NOMO-1 treated with DMSO at 0.1 percent for 48 hours (cell line): ENCODE results near the gene P2RY11.

ENCODE experiments used
- DNase-seq: peaks from one replicate; lab custom pipeline; 2025; ENCODE audit not compliant: unreplicated experiment; lab: John Stamatoyannopoulos, UW

Gene P2RY11, protein sequence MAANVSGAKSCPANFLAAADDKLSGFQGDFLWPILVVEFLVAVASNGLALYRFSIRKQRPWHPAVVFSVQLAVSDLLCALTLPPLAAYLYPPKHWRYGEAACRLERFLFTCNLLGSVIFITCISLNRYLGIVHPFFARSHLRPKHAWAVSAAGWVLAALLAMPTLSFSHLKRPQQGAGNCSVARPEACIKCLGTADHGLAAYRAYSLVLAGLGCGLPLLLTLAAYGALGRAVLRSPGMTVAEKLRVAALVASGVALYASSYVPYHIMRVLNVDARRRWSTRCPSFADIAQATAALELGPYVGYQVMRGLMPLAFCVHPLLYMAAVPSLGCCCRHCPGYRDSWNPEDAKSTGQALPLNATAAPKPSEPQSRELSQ

DNA sequence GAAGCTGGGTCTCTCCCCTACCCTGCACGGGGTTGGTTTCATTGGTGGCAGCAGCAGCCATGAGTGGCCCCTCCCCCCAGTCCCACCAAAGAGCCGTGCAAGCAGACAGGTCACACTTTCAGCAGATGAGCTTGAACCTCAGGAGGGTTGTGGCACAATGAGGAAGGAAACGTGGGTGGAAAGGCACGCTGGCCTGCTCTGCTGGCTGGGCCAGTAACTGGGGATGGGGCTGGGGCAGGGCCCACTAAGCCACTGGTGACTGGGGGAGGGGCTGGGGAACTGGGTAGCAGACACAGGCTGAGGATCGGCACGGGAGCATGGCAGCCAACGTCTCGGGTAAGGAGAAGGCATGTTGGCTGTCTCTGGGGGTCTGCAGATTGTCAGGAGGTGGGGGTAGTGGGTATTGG lies at the start of gene P2RY11:
P2RY11 (plus strand) TSS at position 289 of the 407 bp plus-strand sequence; CDS start at position 318, 29 bp downstream.
- peak; percentile 25 for DNase-seq

DNA sequence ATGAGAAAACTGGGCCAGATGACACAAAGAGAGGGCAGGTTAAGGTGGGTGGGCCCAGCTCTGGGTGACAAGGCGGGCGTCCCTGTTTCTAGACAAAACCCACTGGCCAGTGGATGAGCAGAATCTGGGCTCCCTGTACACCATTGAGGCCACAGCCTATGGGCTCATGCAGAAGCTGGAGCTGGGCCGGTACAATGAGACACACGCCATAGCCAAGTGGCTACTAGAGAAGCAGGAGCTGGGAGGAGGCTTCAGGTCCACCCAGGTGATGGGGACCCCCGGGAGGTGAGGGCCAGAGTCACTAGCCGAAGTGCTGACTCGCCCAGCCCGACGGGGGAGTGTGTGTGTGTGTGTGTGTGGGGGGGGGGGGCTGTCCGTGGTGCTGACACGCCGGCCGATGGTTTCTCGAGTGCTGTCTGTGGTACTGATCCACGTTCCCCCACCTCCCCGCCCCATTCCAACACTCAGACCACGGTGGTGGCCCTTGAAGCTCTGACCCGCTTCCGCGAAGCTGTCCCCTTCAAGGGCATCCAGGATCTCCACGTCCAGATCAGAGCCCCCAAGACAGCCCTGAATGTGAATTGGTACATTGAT lies 49.7 kb upstream of the P2RY11 start:
- DNase-seq: no peak

DNA sequence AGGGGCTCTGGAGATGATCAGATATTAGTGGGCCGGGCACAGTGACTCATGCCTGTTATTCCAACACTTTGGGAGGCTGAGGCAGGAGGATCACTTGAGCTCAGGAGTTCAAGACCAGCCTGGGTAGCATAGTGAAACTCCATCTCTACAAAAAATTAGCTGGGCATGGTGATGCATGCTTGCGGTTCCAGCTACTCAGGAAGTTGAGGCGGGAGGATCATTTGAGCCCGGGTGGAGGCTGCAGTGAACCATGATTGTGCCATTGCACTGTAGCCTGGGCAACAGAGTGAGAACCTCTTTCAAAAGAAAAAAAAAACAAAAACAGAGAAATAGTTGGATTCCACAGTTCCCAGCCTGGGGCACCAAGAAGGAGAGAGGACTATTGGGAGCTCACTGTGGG lies 43.3 kb upstream of the P2RY11 start:
- no peak for DNase-seq

DNA sequence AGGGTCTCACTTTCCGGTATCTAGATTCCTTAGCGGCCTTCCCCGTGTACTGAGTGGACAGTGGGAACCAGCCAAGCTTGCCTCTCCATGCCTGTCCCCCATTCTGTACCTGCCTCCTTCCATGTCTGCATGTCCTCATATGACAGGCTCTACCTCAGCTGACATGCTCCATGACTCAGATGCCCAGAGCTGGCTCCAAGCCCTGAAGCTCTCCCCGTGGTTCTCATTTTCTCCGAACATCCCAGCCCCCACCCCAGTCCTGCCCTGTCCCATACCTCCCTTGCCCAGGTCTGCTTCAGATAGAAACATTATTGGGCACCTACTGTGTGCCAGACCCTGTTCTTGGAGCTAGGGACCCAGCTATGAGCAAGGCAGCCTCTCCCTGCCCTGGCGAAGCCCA lies 42.4 kb upstream of the P2RY11 start:
- no peak for DNase-seq

DNA sequence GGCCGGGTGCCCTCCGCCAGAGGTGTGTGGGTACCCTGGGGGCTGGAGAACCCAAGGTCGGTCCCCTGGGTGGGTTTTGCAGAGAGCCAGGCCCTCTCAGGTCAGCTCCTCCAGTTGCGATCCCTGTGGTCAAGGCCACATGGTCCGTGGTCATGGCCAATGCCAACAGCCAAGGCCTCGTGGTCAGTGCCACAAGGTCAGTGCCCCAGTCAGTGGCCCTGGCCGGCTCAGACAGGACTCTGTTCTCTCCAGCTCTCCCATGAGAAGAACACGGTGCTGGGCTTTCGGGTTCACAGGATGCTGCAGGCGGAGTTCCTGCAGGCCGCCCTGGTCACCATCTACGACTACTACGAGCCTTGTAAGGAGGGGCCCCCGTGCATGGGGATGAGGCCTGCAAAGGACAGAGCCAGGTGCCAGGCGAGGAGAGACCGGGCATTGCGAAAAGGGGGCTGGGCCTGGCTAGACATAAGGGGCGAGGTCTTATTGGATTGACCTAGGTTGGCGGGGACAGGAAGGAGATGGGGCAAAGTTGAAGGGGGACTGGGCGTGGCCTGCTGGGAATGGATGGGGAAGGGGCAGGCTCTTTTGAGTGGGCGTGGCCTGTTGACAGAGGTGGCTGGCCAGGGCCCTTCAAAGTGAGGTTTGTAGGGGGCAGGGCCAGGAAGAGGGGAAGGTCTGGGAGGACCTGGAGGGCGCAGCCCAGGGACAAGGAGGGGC lies 40.6 kb upstream of the P2RY11 start:
- no peak for DNase-seq

DNA sequence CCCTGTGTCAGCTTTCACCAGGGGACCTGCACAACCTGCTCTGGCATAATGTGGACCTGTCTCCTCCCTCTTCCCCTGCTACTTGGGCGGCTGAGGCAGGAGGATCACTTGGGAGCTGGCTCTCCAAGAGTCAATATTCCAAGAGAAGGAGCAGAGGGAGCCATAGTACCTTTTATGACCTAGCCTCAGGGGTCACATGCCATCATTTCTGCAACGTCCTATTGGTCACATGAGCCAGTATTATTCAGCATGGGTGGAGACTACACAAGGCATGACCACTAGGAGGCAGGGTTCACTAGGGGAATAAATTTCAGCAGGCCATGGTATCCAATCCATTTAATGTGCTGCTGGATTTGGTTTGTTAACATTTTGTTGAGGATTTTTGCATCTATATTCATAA lies 37.3 kb upstream of the P2RY11 start:
- peak; percentile 27 for DNase-seq

DNA sequence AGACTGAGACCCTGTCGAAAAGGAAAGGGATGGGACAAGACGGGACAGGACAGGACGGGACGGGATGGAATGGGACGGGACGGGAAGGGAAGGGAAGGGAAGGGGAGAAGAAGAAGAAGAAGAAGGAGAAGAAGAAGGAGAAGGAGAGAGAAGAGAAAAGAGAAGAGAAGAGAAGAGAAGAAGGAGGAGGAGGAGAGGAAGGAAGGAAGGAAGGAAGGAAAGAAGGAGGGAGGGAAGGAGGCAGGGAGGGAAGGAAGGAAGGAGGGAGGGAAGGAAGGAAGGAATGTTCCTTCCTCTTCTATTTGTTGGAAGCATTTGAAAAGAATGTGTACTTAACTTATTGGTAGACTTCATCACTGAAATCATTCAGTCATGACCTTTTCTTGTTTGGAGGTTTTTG lies 35.0 kb upstream of the P2RY11 start:
- no peak for DNase-seq

DNA sequence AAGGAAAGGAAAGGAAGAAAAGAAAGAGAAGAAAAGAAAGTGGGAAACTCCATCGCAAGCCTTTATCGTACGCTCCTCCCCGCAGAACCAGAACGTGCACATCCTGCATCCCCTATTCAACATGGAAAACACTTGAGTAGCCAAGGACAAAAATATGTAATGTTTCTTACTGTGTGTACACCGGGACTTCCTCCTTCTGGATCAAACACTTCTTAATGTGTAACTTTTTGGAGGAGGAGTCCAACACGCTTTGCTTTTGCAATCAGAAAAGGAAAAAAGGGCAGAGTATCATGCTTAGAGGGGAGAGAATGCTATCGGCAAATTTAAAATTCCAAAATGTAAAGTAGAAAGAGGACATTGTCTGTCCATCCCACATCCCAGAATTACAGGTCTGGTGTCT lies 33.2 kb upstream of the P2RY11 start:
- DNase-seq: peak; percentile 17

DNA sequence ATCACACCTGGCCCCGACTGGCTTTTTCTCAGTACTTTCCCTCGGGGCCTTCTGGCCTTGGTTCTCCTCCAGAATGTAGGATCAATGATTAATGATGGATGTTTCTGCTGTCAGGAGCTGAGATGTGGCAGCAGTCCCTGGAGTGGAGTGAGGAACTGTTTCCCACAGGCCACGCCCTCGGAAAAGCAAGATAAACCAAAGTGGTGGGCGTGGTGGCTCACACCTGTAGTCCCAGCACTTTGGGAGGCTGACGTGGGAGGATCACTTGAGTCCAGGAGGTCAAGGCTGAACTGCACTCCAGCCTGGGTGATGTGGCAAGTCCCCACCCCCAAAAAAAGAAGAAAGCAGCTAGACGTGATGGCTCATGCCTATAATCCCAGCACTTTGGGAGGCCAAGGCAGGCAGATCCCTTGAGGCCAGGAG lies 32.5 kb upstream of the P2RY11 start:
- DNase-seq: no peak

DNA sequence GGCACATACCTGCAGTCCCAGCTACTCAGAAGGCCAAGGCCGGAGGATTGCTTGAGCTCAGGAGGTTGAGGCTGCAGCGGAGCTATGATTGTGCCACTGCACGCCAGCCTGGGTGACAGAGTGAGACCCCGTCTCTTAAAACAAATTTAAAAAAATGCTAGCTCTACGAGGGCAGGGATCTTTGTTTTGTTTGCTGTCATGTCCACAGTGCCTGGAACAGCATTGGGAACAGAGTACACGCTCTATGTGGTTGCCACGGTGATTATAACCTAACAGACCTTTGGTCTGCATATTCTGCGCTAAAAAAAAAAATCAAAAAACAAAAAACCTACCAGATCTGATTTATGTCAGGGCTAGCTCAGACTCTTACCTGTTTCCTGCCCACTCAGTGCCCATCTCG lies 27.6 kb upstream of the P2RY11 start:
- no peak for DNase-seq

DNA sequence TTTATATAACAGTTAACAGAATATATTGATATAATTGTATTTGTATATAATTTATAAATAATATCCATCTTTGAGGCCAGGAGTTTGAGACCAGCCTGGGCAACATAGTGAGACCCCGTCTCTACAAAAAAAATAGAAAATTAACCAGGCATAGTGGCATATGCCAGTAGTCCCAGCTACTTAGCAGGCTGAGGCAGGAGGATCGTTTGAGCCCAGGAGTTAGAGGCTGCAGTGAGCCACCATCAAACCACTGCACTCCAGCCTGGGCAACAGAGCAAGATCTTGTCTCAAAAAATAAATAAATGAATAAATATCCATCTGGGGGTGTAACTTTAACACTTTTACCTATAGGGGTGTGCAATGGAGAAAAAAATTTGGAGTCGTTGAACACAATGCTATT lies 26.7 kb upstream of the P2RY11 start:
- no peak for DNase-seq

DNA sequence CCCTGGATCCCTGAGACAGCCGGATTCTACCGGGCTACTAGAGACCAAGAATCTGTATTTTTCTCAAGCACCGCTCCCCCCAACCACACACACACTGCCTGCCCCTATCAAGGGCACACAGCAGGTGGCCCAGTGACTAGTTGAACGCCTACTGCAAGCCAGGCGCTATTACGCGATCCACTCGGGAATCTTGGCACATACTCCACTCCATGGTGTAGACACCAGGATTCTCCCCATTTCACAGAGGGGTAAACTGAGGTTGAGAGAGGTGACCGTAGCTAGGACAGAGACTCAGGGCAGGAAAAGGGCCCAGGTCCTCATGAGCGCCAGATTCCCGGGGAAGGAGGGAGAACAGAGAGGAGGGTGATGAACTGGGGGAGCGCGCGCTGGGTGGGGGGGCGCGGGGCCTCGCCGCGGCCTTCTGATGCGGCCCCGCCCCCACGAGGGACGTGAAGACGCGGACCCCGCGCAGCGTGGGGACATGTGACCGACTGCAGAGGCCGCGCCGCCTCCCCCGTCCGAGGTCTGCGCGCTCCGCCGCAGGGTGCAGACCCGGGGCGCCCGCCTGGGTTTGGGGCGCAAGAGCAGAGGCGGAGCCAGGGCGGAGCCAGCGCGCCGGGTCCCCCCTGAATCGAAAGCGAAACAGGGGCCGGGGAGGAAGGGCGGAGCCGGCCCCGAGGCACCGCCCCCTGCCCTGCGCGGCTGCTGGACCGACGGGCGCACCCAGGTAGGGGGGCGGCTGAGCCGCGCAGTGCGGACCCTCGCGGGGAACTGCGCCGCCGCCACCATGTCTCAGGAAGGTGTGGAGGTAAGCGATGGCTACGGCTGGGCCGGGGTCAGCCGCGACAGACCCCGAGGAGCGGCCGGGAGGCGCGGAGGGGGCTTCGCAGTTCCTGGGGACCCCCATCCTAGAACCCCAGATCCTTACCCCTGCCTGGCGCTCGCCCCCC lies 25.6 kb upstream of the P2RY11 start, which contains the start of gene SHFL:
SHFL (plus strand) TSS at position 677 of the 950 bp plus-strand sequence; CDS start at position 788, 111 bp downstream.
- DNase-seq: peak; percentile 55

DNA sequence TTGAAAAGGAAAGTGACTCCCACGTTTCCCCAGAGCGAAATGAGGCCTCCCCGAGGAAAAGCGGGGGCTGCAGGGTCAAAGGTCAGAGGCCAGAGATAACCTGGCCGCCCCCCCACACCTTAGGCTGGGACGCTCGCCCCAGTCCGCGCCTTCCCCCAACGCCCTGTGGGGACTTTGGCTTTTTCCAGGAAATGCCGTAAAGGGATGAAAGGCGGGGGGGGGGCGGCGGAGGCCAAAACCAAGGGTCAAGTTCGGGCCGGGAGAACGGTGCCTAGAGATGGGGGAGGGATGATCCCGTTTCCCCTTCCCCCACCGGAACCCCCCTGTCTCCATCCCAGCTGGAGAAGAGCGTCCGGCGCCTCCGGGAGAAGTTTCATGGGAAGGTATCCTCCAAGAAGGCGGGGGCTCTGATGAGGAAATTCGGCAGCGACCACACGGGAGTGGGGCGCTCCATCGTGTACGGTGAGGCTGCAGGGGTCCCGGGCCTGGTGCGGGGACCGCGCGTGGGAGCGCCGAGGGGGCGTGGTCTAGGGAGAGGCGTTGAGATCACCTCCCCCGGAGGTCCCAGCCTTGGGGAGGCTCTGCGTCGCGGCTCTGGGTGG lies 24.8 kb upstream of the P2RY11 start:
- no peak for DNase-seq

DNA sequence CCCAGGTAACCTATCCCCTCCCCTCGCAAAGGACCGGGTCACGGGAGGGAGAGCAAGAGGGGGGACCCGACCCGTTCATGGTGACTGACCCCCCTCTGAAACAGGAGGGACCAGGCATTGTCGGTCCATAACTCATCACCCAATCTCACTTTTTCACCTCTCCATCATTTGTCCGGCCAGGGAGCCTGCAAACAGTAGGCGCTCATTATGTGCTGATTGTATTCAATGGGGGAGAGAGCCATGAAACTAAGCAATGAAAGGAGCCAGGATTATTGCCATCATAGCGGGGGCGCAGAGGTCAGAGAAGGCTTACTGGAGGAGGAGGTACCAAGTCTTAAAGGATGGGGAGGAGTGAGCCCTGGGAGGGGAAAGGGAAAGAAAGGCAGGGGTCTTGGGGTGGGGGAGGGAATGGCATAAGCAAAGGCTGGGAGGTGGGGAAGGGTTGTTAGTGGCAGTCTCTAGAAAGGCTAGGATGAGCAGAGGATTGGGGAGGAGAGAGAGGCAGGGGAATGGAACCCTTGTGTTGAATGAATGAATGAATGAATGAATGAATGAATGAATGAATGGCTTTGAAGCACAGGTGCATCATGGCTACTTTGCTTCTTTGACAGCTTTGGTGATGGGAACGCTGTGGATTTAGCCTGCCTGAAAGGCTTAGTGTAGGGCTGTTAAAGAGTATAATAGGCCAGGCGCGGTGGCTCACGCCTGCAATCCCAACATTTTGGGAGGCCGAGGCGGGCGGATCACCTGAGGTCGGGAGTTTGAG lies 24.0 kb upstream of the P2RY11 start:
- DNase-seq: no peak

DNA sequence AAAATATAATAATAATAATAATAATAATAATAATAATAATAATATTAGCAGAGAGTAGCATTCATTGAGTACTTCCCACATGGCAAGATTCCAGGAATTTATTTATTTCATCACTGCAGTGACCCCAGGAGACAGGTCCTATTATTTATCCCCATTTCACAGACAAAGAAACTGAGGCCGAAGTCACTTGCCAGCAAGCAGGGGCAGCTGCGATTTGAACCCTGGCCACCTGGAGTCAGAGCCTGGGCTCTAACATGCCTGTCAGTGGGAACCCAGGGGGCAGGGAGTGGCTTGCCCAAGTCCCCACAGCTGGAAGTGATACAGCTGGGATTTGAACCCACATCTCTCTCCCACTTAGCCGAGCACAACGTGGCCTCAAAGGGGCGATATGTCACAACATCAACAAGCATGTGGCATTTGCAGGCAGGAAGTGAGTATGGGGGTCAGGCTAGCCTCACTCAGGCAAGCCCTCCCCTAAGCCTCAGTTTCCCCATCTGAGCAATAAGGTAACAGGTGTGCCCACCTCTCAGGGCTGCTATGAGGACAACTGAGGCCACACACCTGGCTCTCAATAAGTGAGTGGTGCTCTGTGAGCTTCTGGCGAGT lies 22.4 kb upstream of the P2RY11 start:
- DNase-seq: no peak

DNA sequence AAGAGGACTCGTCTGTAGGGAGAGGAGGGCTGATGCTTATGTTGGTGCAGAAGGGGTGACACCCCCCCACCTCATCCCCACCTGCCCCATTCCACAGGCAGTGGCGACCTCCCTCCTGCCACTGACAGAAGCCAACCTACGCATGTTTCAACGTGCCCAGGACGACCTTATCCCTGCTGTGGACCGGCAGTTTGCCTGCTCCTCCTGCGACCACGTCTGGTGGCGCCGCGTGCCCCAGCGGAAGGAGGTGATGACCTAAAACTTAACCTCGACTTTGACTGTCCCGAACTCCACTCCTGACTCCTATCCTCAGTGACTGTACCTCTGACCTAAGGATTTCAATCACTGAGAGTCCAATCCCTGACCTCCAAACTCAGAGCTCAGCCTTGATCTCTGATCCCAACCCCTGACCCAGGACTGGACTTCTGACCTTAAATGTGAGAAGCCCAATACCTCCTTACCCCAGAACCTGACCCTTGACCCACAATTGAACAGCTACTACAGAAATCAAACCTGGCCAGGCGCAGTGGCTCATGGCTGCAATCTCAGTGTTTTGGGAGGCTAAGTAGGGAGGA lies 21.6 kb upstream of the P2RY11 start:
- no peak for DNase-seq

DNA sequence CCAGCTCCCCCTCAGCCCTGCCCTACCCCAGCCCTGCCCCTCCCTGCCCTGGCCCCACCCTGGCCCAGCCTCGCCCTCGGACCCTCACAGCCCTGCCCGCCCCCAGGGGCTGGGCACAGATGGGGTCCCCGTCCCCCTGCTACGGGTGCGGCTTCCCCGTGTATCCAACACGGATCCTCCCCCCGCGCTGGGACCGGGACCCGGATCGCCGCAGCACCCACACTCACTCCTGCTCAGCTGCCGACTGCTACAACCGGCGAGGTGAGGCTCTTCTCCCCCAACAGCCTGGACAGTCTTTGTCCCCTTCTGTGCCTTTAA lies 20.2 kb upstream of the P2RY11 start:
- no peak for DNase-seq

DNA sequence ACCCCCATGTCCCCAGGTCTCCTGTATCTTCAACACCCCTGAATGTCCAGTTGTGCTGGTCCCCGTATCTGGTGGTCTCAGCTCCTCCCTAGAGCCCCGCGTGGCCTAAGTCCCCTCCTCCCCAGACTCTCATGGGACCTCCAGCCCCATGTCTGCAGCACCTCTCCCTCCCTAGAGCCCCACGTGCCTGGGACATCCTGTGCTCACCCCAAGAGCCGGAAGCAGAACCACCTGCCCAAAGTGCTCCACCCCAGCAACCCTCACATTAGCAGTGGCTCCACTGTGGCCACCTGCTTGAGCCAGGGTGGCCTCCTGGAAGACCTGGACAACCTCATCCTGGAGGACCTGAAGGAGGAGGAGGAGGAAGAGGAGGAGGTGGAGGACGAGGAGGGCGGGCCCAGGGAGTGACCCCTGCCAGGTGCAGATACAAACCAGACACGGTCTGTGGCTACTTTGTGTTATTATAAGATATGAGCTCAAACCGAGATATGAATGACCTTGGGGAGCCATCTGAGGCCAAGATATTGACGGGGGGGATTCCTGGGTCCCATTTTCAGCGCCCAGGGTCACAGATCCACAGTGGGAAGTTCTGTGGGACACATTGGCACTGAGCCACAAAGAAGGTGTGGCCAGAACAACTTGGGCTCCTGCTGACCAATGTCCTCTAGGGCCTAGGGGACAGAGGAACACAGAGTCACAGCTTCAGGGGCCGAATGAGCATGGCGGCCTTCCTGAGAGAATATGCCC lies 19.4 kb upstream of the P2RY11 start:
- no peak for DNase-seq
